Measurements from ENCODE around the gene ACYP2. TPM values are rescaled to one million over a fixed set of nuclear protein-coding genes. Genes with fewer than 3 reads are reported as not detected.

ACYP2 gene
- total RNA-seq, 1 donor from 2014 or later: 7.0 TPM

GRCh38 chr2:54196646-54197045 is 81.2 kb downstream of the ACYP2 start:
- no peak for TF ChIP-seq CTCF (IDR thresholded peaks at IDR 0.05; ENCODE audit: unreplicated experiment)
- H3K4me1 Mint-ChIP-seq (ENCODE audit: unreplicated experiment): peaks cover 3% of the 10 kb centered on the region
- H3K4me3 Mint-ChIP-seq (ENCODE audit: unreplicated experiment): no peak overlapping the region
- no peaks in the 10 kb centered on the region for H3K9me3 Mint-ChIP-seq (ENCODE audit: unreplicated experiment)
- no peak overlapping the region for H3K27ac Mint-ChIP-seq (ENCODE audit: unreplicated experiment)
- H3K27me3 Mint-ChIP-seq (ENCODE audit: unreplicated experiment): no peaks in the 10 kb centered on the region
- no peaks in the 10 kb centered on the region for H3K36me3 Mint-ChIP-seq (ENCODE audit: low read depth, unreplicated experiment)
- DNase-seq (ENCODE audit: low spot score): no peak

DNA sequence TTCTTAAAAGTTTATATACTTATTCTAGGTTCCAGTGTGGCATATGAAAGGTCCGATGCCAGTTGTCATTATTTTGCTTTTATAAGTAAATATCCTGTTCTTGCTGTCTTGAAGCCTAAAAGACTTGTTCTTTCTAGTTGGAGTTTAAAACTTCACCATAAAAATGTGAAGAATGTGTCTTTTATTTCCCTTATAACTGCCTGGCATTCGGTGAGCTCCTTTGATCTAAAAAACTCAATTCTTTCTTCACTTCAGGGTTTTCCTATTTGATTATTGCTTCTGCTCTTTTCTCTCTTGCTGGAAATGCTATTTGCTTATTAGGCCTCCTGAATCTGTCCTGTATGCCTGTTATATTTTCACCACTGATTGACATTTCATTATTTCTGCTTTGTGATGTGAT is 89.1 kb downstream of the ACYP2 start:
- Mint-ChIP-seq H3K36me3 (ENCODE audit: low read depth, unreplicated experiment) (no peaks in the 10 kb centered on the region), H3K9me3 (ENCODE audit: unreplicated experiment) (no peaks in the 10 kb centered on the region), H3K27me3 (ENCODE audit: unreplicated experiment) (no peaks in the 10 kb centered on the region), H3K27ac (ENCODE audit: unreplicated experiment) (no peak overlapping the region), H3K4me1 (ENCODE audit: unreplicated experiment) (peaks cover 17% of the 10 kb centered on the region), H3K4me3 (ENCODE audit: unreplicated experiment) (no peak overlapping the region)
- DNase-seq (ENCODE audit: low spot score): no peak
- TF ChIP-seq CTCF (IDR thresholded peaks at IDR 0.05; ENCODE audit: unreplicated experiment): no peak

DNA sequence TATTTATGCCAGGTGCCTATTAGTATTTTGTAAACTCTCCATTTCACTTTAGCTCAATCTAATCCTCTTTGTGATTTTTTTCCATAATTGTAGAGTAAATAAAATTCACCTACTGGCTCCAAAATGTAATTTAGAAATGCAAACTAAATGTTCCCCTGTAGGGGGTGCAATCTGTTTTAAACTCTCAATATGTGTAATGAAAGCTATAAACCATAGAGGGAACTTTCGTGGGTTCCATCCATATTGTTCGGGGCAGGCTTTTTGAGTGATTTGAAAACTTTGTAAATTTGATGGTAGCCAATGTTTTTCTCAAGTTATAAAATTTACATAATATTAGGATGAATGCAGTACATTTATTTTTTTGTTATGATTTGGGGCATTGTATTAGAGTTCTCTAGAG is 91.2 kb downstream of the ACYP2 start:
- H3K9me3 Mint-ChIP-seq (ENCODE audit: unreplicated experiment): no peaks in the 10 kb centered on the region
- no peaks in the 10 kb centered on the region for H3K27me3 Mint-ChIP-seq (ENCODE audit: unreplicated experiment)
- peak; percentile 9 for DNase-seq (ENCODE audit: low spot score)
- peaks cover 17% of the 10 kb centered on the region for H3K4me1 Mint-ChIP-seq (ENCODE audit: unreplicated experiment)
- no peaks in the 10 kb centered on the region for H3K36me3 Mint-ChIP-seq (ENCODE audit: low read depth, unreplicated experiment)
- peak; percentile 66 for TF ChIP-seq CTCF (IDR thresholded peaks at IDR 0.05; ENCODE audit: unreplicated experiment)
- H3K4me3 Mint-ChIP-seq (ENCODE audit: unreplicated experiment): no peak overlapping the region
- H3K27ac Mint-ChIP-seq (ENCODE audit: unreplicated experiment): no peak overlapping the region

- TF ChIP-seq CTCF (IDR thresholded peaks at IDR 0.05; ENCODE audit: unreplicated experiment): no peak
Observed at GRCh38 chr2:54207666-54208195, 92.3 kb downstream of the ACYP2 start.

DNA sequence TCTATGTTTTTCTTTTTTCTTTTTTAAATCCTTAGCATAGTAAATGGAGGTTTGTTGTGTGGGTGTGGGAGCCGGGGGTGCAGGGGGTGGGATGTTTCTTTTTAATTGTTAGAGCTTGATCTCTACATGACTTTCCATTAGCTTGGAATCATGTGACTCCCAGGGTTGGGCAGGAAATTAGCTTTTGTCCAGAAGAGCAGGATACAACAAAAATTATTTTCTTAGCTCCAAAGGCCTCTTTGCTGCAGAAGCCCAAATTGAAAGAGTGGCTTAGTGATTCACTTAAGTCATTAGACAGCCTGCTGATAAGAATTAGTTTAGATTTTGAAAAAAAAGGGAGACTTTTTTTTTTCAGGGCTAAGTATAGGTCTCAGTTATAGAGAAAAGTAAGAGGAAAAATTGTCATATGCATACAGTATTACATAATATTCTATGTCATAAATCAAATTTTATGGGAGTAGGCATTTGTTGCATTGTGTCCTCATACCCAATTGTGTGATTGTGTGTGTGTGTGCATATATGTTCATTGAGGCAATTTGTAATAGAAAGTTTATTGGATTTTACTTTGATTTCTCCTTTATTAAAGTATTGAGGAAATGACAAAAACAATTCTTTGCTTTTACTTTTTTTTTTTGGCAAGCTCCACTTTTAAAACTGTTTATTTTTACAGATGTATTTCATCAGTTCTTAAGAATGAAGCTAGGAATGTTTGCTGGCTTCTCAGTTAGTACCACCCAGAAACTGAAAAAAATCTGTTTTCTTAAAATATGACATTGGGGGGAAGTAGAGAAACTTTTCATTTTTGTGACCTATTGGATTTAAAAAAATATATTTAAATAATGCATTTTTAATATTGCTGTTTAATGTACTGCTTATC is 93.2 kb downstream of the ACYP2 start:
- Mint-ChIP-seq H3K27ac (ENCODE audit: unreplicated experiment) (no peak overlapping the region), H3K4me3 (ENCODE audit: unreplicated experiment) (no peak overlapping the region)

More at GRCh38 chr2:54207666-54208195, 92.3 kb downstream of the ACYP2 start:
- Mint-ChIP-seq H3K9me3 (ENCODE audit: unreplicated experiment) (no peaks in the 10 kb centered on the region), H3K27ac (ENCODE audit: unreplicated experiment) (no peak overlapping the region), H3K27me3 (ENCODE audit: unreplicated experiment) (no peaks in the 10 kb centered on the region), H3K4me1 (ENCODE audit: unreplicated experiment) (peaks cover 17% of the 10 kb centered on the region), H3K36me3 (ENCODE audit: low read depth, unreplicated experiment) (no peaks in the 10 kb centered on the region), H3K4me3 (ENCODE audit: unreplicated experiment) (no peak overlapping the region)
- DNase-seq (ENCODE audit: low spot score): no peak

More for the DNA sequence above, 93.2 kb downstream of the ACYP2 start:
- no peaks in the 10 kb centered on the region for H3K36me3 Mint-ChIP-seq (ENCODE audit: low read depth, unreplicated experiment)
- H3K27me3 Mint-ChIP-seq (ENCODE audit: unreplicated experiment): no peaks in the 10 kb centered on the region
- no peak for DNase-seq (ENCODE audit: low spot score)
- H3K9me3 Mint-ChIP-seq (ENCODE audit: unreplicated experiment): no peaks in the 10 kb centered on the region
- H3K4me1 Mint-ChIP-seq (ENCODE audit: unreplicated experiment): peaks cover 17% of the 10 kb centered on the region
- no peak for TF ChIP-seq CTCF (IDR thresholded peaks at IDR 0.05; ENCODE audit: unreplicated experiment)

Measured in endothelial cell (in vitro differentiated cells).